ENCODE results near the gene RHBDD2. TPM values are rescaled to one million over a fixed set of nuclear protein-coding genes. Genes with fewer than 3 reads are reported as not detected.

The RHBDD2 gene
- total RNA-seq, 1 donor, result 32.0 TPM

GRCh38 chr7:75916259-75916658 is 37.4 kb downstream of the RHBDD2 start:
- DNase-seq (ENCODE audit: low read depth in 2 of 3, low spot score in 2 of 3), result no peak

GRCh38 chr7:75916685-75917634 is 38.1 kb downstream of the RHBDD2 start:
- DNase-seq (ENCODE audit: low read depth in 2 of 3, low spot score in 2 of 3), result no peak

DNA sequence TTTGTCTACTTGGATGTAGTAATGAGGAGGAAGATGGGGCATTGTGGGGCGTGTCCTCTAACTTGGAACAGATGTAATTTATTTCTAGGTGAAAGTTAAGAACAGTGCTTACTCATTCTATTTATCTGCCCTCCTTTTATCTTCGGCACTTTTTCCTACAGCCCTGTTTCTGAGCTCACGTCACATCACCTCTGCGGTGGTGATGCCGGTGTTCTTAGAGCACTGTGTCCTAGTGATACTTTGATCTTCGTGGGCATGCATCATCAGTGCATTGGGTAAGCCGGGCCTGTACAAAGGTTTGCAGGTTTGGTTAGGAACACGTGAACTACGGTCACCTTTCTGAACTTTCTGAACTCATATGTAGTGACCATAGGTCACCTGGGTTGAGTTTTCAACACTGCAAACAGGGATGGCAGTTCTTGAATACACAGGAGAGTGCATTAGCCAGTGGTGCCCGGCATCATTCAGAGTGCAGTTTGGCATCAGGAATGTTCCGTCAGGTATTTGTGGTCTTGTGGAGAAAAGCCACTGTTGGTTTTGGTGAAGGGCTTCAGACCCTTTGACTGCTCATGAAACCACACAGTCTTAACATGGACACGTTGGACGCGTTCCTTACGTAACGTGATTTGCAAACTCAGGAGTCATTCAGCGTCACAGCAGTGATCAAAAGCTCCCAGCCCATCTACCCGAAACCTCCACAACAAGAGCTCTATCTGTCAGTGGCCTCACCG is 41.8 kb downstream of the RHBDD2 start:
- DNase-seq (ENCODE audit: low read depth in 2 of 3, low spot score in 2 of 3), result no peak

DNA sequence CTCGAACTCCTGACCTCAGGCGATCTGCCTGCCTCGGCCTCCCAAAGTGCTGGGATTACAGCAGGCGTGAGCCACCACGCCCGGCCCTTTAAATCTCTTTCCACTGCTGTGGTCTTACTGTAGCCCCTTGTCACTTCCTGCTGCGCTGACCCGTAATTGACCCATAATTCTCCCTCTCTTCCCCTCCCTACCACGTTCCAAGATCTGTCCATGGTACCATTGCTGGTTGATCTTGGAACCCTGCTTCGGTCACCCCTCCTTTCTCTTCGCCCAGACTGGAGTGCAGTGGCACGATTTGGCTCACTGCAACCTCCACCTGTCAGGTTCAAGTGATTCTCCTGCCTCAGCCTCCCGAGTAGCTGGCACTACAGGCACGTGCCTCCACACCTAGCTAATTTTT is 42.6 kb downstream of the RHBDD2 start:
- DNase-seq (ENCODE audit: low read depth in 2 of 3, low spot score in 2 of 3), result no peak

DNA sequence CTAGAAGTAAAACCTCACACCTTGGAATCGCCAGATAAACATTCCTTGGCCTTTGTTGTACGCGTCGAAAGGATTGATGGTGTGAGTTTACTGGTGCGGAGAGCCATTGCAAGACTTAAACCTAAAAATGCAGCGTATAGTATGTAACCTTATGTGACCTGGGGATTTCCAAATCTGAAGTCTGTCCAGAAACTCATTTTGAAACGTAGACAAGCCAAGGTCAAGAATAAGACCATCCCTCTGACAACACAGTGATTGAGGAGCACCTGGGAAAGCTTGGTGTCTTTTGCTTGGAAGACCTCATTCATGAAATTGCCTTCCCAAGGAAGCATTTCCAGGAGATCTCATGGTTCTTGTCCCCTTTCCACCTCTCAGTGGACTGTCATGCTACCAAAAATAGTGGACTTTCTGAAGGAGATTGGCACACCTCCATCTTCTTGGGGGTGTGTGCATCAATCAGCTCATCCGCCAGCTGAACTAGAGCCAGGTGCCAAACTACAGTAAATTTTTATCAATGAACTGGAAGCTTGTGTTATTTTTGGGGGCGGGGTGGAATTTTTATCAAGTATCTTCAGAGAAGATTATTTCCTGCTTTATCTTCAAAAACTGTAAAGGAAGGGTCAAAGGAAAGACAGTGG is 44.3 kb downstream of the RHBDD2 start:
- no peak for DNase-seq (ENCODE audit: low read depth in 2 of 3, low spot score in 2 of 3)

DNA sequence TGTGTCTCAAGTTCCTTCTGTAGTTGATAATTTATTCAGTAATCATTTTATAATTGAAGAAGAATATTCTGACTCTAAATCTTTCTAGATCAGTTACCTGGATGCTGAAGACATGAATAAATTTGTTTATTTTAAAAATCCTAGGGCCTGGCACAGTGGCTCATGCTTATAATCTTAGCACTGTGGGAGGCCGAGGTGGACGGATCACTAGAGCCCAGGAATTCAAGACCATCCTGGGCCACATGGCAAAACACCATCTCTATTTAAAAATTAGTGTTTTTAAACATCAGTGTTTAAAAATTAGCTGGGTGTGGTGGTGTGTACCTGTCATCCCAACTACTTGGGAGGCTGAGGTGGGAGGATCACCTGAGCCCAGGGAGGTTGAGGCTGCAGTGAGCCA is 45.4 kb downstream of the RHBDD2 start:
- no peak for DNase-seq (ENCODE audit: low read depth in 2 of 3, low spot score in 2 of 3)

- DNase-seq (ENCODE audit: low read depth in 2 of 3, low spot score in 2 of 3), result no peak
These were observed 46.1 kb downstream of the RHBDD2 start for GRCh38 chr7:75924889-75925288.

DNA sequence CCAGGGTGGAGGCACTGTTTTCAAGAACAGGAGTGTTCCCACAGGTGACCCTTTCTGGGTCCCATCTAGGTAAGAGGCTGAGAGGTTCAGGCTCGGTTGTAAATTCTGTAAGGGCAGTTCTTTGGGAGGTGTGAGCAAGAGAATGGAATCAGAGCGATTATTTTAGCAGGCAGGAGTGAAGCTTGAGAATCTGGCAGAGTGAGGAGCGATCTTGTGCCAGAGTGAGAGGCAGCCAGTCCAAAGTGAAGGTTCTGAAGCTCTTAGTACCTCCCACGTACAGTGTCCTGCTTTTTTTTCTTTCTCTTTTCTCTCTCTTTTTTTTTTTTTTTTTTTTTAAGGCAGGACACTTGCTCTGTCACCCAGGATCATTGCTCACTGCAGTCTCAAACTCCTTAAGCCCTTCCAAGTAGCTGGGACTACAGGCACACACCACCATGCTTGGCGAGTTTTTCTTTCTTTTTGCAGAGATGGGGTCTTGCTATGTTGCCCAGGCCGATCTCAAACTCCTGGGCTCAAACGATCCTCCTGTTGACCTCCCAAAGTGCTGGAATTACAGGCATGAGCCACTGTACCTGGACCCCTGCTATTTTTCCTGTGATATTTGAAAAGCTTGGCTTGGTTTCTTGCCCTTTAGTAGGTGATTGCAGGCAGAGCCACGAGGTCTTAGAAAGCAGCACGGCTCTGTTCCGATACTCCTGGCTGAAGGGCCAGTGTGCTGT is 47.0 kb downstream of the RHBDD2 start:
- no peak for DNase-seq (ENCODE audit: low read depth in 2 of 3, low spot score in 2 of 3)

- DNase-seq (ENCODE audit: low read depth in 2 of 3, low spot score in 2 of 3), result no peak
These were observed 49.7 kb downstream of the RHBDD2 start for GRCh38 chr7:75928568-75928914.

DNA sequence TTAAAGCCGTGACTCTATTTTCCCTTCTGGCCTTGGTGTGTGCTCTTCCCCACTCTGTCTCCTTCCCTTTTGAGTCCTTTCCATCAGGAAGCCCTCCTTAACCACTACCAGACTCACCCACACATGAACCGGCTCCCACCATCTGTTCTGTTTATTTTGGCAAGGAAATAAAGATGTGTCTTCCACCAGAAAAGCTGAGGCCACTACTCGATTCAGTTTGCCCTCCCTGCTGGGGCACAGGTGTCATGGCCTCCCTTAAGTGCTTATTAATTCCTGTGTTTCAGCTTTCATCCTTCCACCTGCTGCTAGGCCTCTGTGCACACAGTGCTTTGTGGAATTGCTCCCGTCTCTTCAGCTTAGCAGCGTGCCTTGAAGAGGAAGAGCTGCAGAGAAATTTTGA is 52.8 kb downstream of the RHBDD2 start:
- no peak for DNase-seq (ENCODE audit: low read depth in 2 of 3, low spot score in 2 of 3)

- DNase-seq (ENCODE audit: low read depth in 2 of 3, low spot score in 2 of 3), result no peak
These were observed 59.3 kb downstream of the RHBDD2 start for GRCh38 chr7:75937958-75938786.

Other genes with a start within 250 kb of the RHBDD2 start
- 19.4 TPM for gene HIP1, start 140.1 kb upstream of the RHBDD2 start, total RNA-seq
- not detected for gene CCL26, start 106.8 kb upstream of the RHBDD2 start, total RNA-seq
- not detected for gene CCL24, start 65.2 kb upstream of the RHBDD2 start, total RNA-seq
- gene POR, start 36.1 kb downstream of the RHBDD2 start, total RNA-seq, result 50.4 TPM
- gene TMEM120A, start 115.6 kb downstream of the RHBDD2 start, total RNA-seq, result 9.4 TPM
- 29.1 TPM for gene STYXL1, start 169.0 kb downstream of the RHBDD2 start, total RNA-seq
- 67.6 TPM for gene MDH2, start 169.1 kb downstream of the RHBDD2 start, total RNA-seq